ENCODE data around the gene ERFL.

The ERFL gene

DNA sequence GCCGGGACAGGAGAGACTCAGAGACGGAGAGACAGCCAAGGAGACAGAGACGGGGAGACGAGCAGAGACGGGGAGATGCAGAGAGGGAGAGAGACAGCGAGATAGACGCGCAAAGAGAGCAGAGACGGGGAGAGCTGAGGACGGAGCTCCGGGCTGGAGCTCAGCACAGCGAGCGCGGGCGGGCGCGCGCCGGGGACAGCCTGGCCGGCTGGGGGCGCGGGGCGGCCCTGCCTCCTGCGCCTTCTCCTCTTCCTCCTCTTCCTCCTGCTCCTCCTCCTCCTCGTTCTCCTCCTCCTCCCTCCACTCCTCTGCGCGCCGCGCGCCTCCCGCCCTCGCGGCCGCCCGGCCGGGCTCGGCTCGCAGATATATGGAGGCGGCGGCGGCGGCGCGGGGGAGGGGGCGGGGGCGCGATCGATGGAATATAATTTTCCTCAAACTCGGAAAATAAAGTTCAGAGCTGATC, at the start of gene ERFL:
TSS of gene ERFL (minus strand) at position 229 of the 463 bp plus-strand sequence. CDS start 15,530 bp downstream, outside the sequence.
- no peak for DNase-seq

DNA sequence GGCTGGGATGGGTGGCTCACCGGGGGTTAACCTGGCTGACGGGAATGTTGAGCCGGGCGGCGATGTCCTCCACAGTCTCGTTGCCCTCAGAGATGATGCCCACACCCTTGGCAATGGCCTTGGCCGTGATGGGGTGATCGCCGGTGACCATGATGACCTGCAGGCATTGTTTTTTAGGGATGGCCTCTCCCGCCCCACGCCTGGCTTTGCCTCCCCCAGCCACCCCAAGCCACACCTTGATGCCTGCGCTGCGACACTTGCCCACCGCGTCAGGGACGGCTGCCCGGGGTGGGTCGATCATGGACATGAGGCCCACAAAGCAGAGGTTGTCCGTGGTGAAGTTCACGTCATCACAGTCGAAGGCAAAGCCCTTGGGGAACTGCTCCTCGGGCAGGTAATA, 49.7 kb upstream of the ERFL start:
- no peak for DNase-seq

- no peak for DNase-seq
These were observed 46.4 kb upstream of the ERFL start for GRCh38 chr19:41974652-41975051.

GRCh38 chr19:41971363-41971762, 43.1 kb upstream of the ERFL start:
- no peak for DNase-seq

GRCh38 chr19:41969772-41970458, 41.7 kb upstream of the ERFL start:
- no peak for DNase-seq

DNA sequence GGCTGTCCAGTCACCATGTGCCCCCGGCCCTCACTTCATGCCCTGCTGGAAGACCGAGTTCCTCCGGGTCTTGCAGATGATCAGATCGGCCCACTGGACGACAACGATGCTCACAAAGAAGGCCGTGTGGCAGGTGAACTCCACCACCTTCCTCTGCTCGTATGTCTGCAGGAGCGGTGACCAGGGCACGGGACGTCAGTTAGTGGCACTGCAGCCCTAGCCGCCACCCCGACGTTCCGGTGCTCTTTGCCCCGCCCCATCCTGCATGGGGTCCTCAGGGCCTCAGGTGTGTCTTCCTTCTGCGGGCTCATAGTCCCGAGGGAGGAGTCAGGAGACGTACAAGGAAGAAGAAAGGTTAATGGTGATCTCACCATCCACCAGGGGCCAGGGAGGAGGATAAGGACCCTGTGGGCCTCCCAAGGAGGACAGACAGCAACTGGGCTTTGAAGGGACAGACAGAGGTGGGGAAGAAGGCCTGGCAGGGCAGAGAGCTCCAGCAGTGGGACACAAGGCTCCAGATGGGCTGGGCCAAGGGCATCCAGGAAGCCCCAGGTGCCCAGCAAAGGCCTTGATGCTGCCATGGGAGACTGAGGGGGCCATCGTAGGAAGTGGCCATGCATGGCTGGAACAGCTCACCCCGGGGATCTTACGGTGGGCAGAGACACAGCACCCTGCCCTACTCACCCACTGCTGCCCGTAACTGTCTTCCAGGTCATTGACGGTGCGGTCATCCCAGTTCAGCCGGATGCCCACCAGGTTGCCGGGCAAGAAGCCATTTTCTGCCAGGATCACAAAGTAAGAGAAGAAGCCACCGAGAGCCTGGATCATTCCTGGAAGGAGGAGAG, 40.7 kb upstream of the ERFL start:
- DNase-seq, result no peak

- no peak for DNase-seq
These were observed 39.0 kb upstream of the ERFL start for GRCh38 chr19:41967054-41967783.

DNA sequence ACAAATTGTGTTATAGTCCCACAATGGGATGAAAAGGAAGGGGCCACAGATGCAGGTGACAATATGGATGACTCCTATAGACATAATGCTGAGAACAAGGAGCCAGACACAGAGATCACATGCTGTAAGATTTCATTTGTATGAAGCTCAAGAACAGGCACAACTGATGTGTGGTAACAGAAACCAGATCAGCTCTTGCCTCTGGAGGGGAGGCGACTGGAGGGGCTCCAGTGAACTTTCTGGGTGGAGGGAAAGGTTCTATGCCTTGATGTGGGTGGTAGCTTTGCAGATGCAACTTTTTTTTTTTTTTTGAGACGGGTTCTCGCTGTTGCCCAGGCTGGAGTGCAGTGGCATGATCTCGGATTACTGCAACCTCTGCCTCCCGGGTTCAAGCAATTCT, 36.9 kb upstream of the ERFL start:
- DNase-seq, result no peak

- DNase-seq, result no peak
These were observed 32.7 kb upstream of the ERFL start for GRCh38 chr19:41960973-41961372.

GRCh38 chr19:41959056-41960053, 31.1 kb upstream of the ERFL start, which contains the start of gene RABAC1:
TSS of gene RABAC1 (minus strand) at chr19:41959321. CDS start at chr19:41959292, 29 bp downstream.
- DNase-seq, result peak; percentile 88 to 91

DNA sequence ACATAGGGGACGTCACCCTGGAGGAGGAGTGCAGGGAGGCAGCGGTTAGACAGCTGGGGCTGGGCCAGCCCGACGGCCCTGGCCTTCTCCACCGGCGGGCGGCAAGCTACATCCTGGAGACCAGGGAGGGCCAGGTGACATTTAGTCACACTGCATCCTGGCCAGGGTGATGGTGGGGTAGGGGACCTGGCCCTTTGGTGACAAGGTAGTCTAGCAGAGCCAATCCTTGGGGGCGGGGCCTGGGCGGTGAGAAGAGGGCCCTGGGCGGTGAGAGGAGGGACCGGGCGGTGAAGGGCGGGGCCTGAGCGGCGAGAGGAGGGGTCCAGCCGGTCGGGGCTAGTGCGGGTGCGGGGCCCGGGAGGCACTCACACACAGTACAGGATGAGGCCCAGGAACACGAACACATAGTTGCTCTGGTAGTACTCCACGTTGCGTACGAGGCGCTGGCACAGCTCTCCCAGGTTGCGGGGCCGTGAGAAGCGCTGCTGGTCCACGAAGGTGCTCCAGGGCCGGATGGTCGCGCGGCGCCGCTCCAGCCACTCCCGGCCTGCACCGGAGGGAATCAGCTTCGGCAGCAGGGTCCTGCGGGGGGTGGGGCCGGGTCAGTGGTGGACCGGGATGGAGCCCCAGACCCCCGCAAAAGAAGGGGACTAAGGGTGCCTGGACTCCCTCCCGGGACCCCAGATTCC, 30.3 kb upstream of the ERFL start:
- DNase-seq, result peak; percentile 83

GRCh38 chr19:41957838-41958366, 29.7 kb upstream of the ERFL start:
- peak; percentile 54 to 71 for DNase-seq

- no peak for DNase-seq
These were observed 29.1 kb upstream of the ERFL start for GRCh38 chr19:41957161-41957837.

GRCh38 chr19:41956621-41957020, 28.4 kb upstream of the ERFL start:
- no peak for DNase-seq

GRCh38 chr19:41955521-41955920, 27.3 kb upstream of the ERFL start:
- DNase-seq, result no peak

DNA sequence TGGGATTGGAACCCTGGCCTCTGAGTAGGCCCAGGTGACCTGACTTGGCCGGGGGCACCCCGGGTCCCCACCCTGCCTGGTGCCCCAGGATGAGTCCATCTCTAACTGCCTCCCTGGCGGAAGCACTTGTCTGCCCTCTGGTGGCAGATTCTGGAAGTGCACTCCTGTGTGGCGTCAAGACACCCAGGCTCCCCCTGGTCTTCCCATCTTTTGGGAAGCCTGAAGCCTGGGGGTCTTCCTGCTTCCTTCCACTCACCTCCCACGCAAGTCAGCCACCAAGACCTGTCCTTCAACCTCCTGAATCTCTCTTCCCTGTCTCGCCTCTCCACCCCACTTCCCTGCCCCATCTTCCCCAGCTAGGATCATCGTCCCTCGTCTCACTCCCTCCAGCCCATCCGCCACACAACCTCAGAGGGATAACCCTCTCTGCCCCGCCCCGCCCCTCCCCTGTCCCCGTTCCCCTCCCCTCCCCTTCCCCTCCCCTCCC, 23.5 kb upstream of the ERFL start:
- DNase-seq, result peak; percentile 61 to 85

GRCh38 chr19:41947091-41947490, 18.8 kb upstream of the ERFL start:
- DNase-seq, result no peak

- no peak for DNase-seq
These were observed 17.0 kb upstream of the ERFL start for GRCh38 chr19:41945135-41945766.

DNA sequence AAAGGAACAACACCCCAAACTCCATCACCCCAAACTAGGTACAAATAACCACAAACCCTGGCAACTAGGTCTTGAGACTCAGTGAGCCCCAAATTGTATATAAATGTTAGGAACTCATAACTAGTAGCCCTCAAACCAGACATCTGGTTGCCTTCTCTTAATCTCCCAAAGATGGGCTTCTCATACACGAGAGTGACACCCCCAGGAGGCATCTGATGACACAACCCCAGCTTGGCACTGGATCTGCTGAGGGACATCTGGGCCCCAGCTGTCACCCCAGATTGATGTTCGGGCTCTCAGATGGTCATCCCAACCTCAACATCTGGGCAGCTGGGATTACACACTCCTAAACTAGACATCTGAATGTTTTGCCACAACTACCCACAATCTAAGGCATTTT, 16.1 kb upstream of the ERFL start:
- no peak for DNase-seq

Measured in NCI-H187 (cell line).